ENCODE results near the gene CNGA1.
"Not testable (repeated sequence)": the region's sequence is repeated elsewhere in the genome, so short reads cannot be mapped to it uniquely, and the experiment has no call there.

CNGA1 gene

DNA sequence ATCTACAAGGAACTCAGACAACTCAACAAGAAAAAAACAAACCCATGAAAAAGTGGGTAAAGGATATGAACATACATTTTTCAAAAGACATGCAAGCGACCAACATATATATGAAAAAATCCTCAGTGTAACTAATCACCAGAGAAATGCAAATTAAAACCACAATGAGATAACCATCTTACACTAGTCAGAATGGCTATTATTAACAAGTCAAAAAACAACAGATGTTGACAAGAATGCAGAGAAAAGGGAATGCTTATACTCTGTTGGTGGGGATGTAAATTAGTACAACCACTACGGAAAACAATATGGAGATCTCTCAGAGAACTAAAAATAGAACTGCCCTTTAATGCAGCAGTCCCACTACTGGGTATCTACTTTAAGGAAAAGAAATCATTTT, 12.2 kb upstream of the CNGA1 start:
- DNase-seq: no peak

DNA sequence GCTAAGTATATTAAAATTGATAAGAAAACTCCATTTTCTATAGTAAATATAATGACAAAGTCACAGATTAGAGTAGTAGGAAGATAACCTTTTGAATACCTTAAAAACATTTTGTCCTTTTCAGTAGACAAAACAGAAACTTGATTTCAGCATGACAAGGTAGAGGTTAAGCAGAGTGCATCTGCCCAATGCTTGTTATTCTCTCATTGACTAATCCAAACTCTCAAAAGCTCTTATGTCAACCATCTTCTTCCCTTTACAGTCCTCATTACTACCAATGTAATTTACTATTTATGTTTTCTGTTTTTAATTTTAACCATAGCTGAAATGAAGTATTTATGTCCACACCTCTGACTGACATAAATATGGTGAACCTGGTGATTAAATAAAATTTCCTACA, 11.2 kb upstream of the CNGA1 start:
- no peak for DNase-seq

DNA sequence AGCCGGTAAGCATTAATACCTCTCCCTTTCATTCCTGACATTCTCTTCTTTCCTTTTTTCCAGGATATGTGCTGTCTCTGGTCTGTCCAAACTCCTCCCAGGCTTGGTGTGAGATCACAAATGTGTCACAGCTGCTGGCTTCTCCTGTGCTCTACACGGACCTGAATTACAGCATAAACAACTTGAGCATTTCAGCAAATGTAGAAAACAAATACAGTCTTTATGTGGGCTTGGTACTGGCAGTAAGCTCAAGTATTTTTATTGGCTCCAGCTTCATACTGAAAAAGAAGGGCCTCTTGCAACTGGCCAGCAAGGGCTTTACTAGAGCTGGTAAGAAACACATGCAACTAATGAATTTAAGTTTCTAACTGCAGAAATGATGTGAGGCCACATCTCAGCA, 8.5 kb upstream of the CNGA1 start:
- DNase-seq: no peak

DNA sequence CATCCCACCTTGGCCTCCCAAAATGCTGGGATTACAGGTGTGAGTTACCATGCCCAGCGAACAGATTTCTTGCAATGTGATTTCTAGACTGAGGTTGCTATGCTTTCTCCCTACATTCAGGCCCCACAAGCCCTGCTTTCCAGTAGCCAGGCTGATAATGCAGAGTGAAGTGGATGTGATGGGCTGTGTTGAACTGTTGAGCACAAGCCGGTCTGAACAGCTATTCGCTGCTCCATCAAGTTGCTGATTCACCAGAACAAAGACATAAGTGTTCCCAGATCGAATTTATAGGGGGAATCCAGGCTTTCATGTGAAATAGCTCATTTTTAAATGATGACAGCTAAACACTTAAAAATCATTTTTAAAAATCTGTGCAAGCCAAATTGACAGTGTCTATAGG, 8.0 kb upstream of the CNGA1 start:
- no peak for DNase-seq

DNA sequence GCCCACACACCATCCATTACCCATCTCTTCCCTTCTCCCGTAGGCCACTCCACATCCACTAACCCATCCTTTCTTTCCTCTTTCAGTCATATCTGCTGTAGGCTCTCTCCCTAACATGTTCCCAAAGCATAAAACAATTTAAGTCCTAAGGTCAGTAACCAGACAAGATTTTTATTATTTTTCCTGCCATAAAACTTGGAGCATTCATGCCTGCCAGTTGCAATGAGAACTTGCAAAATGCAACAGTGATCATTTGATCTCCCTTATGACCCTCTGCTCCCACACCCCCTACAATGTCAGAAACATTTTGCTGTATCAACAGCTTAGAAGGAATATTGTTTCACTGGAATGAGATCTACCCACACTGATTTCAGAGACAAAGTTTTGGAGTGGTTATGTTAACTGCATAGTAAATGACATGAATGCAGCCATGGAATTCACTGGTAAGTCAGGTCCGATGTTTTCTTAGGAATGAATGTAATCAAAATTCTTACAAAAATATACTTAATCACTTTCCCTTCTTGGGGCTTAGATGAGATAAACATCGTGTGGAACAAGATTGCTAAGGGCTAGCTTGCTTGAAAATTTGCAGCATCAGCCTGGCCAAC, 5.8 kb upstream of the CNGA1 start:
- no peak for DNase-seq

DNA sequence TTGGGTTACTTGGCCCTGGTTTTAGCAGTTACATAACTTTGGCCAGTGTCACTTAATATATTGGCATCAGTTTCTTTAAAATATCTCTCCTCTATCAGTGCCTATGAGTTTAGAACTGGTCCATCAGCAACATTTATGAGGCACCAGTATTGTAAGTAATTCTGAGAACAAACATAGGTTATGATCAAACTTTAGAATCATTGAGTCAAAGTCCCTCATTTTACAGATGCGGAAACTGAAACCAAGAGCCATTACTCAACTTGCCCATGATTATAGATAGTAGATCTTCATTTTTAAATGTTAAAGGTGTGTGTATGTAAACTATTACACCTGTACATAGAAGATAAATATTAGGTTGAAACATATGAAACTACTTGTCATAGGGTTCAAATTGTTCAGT, 4.6 kb upstream of the CNGA1 start:
- DNase-seq: no peak

DNA sequence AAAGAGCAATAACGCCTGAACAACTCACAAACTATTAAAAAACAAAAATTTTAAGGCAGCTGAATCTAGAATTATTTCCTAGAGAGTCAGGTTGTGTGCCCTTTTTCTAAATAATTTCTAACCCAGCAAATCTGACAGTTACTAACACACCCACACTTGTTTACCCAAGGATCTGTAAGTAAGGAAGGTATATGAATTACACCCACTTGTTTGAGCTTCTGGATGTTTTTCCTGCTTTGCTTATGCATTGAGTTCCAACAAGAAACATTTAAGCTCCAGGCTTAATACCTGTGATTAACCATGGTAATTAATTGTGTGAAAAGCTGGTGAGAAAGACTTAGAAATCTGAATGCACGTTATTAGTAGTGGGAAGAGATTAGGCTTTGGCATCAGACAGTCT, 1.6 kb upstream of the CNGA1 start:
- no peak for DNase-seq

DNA sequence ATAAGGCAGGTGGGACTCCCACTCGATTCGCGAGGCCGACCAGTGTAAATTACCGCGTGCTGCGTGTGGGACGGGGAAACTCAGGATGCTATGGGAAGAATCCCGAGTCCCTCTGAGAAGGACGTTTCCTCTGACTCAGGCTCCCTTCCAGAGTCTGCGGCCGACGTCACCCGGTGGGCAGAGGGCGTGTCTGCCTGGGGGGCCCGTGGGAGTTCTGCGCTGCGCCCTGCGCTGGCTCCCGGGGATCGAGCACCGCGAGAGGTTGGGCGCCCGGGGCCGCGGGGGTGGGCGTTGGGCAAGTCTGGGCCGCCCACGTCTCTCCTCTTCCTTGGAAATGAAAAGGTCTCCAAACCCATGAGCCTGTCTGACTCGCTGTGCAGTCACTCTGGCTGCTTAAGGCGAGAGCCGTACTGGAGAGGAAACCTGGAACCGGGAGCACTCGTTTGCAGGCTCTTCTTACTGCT, 659 bp upstream of the CNGA1 start:
- DNase-seq: no peak

DNA sequence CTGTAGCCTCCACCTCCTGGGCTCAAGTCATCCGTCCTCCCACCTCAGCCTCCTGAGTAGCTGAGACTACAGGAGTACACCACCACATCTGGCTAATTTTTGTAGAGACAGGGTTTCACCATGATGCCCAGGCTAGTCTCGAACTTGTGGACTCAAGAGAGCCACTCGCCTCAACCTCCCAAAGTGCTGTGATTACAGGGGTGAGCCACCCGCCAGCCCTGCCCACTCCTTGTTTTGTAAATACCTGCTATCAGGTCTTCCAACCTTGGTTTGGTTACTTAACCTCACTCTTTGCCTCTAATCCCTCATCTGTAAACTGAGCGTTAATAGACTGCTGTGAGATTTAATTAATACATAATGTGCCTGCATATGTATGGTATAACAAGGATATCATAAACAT, 803 bp downstream of the CNGA1 start:
- DNase-seq: no peak

DNA sequence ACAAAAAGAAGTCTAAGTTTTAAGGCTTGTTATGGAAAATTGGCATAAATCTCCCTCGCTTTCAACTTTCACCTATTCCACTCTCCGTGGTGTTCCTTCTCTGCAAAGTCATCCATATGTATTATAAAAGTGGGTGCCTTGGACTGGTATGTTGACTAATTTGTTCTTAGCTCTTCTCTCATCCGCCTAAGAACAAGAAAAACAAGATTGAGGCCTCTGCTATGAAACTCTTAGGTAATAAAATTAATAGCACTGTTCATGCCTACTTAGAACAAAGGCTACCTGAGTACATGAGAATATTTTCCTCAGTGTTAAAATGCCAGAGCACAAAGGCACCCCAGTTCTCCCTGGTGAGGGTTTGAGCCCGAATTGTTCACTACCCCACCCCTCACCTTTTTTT, 1.3 kb downstream of the CNGA1 start:
- no peak for DNase-seq

DNA sequence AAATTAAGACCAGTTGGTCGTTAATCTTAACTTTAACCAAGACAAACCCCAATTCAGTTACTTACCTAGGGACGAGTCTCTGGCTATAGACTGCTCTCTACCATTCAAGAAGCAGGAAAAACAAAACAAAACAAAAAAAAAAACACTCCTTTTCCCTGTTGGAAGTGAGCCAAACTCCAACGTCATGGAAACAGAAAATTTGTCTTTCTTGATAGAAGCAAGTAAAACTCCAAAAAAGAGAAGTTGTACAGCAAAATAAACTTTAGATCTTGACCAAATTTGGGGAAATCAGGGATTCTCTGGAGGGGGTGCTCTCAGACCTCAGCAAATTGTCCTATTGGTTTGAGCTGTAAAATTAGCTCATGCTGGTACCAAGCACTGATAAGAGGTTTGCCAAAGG, 3.7 kb downstream of the CNGA1 start:
- no peak for DNase-seq

DNA sequence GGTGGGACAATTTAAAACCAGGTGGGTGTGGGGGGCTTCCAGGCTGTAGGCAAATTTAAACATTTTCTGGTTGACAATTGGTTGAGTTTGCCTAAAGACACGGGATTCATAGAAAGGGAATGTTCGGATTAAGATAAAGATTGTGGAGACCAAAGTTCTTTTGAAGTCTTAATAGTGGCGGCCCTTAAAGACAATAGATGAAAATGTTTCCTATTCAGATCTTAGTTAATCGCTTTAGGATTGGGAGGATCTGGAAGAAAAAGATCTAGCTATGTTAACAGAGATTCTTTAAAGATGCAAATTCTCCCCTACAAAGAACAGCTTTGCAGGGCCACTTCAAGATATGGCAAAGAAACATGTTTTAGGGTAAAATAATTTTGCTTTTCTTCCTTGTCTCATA, 4.8 kb downstream of the CNGA1 start:
- DNase-seq: no peak

DNA sequence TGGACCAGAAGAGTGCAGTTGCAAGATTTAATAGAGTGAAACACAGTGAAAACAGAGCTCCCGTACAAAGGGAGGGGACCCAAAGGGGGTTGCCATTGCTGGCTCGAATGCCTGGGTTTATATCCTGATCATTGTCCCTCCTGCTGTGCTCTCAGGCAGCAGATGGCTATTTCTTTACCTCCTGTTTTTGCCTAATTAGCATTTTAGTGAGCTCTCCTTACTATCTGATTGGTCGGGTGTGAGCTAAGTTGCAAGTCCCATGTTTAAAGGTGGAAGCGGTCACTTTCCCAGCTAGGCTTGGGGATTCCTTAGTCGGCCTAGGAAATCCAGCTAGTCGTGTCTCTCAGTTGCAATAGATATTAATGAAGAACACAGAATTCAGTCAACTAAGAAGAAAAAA, 5.6 kb downstream of the CNGA1 start:
- not testable (repeated sequence) for DNase-seq

DNA sequence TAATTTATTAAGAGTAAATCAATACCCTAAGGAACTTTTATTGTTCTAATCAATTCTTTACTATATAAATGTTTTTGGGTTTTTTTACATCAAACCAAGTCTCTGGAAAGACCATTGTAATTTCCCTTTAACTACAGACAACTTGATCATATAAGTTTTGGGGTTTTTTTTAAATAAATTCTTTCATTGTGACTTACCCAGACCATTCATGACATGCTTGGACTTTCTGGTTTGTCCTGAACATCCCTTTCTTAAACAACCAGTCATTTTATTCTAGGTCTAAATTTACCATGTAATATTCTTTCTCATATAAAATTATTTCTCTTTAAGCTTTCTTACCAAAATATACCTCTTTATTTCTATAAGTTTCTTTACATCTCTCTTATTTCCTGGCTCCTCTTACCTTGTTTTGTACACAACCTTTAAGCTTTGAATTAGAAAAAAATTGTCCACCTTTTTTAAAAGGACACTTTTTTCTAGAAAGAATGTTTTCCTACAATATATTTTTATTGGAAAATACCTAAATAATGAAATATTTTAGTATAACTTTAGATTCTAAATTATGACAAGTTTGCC, 8.4 kb downstream of the CNGA1 start:
- DNase-seq: no peak

DNA sequence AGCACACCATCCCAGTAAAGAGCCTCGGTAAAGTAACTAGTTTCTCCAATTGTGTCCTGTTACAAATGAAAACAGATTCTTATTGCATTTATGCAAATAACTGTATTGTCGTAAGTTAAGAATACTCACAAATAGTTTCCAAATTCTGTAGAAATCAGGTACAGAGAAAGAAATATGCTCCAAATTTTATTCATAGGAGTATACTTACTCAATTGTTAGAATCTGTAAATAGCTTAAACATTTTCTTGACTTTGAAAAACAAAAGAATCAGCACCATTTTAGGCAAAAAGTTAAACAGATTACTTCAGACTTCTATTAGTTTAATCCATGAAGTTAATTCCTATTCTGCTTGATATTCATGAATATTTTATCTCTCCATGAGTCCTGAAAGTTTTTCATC, 10.7 kb downstream of the CNGA1 start:
- no peak for DNase-seq

DNA sequence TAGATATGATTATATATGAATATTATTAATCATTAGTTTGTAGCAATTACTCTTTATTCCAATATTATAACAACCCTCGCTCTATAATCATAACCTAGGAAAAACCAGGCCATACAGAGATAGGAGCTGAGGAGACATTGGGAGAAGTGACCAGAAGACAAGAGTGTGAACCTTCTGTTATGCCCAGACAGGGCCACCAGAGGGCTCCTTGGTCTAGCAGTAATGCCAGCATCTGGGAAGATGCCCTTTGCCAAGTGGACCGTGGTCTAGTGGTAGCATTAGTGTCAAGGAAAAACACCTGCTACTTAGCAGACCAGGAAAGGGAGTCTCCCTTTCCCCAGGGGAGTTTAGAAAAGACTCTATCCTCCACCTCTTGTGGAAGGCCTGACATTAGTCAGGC, 12.9 kb downstream of the CNGA1 start:
- not testable (repeated sequence) for DNase-seq

DNA sequence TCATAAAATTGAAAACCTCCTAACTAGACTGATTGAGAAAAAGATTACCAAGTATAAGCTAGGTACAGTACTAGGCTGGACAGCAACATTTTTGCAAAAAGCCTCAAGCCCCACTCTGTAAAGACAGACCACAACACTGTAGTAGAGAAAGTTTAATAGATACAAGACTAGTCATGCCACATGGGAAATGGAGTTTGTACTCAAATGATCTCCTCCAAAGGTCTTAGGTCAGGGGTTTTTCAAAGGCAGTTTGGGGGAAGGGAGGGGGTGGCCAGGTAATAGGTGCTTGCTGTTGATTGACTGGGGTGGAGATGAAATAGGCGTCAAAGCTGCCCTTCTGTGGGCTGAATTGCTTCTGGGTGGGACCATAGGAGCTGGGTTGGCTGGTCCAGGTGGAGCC, 14.2 kb downstream of the CNGA1 start:
- no peak for DNase-seq

DNA sequence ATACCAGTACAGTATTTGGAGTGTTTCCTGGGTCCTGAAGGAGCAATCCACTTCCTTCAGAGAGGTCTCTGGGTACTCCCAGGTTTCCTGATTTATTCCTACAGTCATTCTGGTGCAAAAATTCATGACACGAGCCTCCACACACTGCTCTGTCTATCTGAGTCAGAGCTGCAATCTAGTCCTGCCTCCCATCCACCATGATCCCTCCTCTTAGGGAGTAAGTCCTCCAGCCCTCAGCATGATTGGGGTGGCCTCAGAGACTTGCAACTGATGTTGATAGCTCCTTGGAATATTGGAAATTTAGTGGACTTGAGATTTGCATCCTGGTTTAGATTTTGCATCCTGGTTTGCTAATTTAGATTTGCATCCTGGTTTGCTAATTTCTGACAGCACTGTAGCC, 20.5 kb downstream of the CNGA1 start:
- no peak for DNase-seq

DNA sequence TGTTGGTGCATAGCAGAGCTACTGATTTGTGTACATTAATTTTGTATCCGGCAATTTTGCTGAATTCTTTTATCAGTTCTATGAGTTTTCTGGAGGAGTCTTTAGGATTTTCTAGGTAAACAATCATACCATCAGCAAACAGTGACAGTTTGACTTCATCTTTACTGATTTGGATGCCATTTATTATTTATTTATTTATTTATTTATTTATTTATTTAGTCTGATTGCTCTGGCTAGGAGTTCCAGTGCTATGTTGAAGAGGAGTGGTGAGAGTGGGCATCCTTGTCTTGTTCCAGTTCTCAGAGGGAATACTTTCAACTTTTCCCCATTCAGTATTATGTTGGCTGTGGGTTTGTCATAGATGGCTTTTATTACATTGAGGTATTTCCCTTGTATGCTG, 24.0 kb downstream of the CNGA1 start:
- DNase-seq: not testable (repeated sequence)

DNA sequence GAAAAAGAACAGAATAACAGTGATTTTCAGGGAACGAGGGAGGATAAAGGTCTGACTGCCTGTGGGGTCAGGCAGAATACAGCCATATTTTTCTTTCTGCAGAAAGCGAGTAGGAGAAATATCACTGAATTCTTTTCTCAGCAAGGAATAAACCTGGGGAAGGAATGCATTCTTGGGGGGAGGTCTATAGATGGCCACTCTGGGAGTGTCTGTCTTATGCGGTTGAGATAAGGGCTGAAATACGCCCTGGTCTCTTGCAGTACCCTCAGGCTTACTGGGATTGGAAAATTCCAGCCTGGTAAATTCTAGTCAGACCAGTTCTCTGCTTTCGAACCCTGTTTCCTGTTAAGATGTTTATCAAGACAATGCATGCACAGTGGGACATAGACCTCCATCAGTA, 26.3 kb downstream of the CNGA1 start:
- no peak for DNase-seq

DNA sequence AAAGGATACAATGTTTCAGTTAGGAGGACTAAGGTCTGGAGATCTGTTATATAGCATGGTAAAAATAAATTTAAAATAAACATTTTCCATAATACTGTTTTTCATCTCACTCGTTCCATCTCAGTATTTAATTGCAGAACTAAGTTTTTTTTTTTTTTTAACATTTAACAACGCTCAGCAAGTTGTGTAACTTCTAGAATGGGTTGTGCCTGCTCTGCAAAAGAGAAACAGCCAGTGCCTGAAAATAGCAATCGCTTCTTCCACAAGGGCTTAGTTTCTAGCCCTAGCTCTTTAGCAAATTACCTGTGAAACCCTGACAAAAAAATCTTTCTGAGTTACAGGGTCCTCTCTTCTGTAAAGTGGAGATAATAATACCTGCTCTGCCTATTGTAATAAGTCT, 41.9 kb downstream of the CNGA1 start:
- no peak for DNase-seq

DNA sequence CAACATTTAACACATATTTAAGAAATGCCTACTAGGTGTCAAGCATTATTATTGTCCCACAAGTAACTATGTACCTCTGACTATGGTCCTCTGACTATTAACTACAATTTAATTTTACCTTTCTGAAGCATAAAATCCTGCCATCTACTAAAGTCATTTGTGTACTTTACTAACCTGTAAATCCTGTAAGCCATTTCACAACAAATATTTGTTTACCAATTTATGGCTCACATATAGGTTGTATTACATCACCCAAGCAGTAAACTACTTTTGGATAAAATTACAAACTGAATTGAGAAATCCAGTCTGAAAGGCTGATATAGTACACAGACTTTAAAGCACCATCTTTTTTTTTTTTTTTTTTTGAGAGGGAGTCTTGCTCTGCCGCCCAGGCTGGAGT, 43.8 kb downstream of the CNGA1 start:
- no peak for DNase-seq

DNA sequence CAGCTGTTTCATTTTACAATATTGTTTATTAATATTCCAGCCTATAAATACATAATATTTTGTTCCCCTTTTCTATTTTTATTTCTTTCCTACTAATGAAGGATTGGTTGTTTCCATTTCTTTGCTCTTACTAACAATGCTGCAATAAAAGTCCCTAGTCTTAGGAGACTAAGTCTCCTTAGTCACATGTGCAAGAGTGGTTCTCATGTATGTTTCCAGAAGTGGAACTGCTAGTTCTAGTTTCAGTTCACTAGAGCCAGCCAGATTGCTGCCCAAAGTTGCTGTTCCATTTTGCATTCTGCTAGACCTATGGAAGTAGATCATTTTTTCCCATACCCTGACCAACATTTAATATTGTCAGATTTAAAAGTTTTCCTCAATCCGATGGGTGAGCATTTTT, 44.3 kb downstream of the CNGA1 start:
- no peak for DNase-seq

DNA sequence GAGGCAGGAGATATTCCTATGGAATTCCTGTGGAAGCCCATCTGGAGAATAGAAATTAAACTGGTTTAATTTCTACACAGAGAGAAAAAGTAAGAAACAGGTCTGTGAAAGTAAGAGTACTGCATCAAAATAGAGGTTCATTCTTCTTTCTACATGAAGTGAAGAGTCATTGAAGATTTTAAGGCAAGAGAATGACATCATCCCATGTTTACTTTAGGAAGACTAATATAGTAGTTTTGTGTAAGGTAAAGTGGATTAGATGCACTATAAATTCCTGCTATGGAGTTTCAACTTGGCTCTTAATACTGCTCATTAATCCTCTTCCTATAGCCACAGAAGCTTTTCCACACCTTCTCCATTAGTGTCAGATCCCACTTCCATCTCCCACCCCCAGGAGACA, 47.6 kb downstream of the CNGA1 start:
- DNase-seq: no peak

DNA sequence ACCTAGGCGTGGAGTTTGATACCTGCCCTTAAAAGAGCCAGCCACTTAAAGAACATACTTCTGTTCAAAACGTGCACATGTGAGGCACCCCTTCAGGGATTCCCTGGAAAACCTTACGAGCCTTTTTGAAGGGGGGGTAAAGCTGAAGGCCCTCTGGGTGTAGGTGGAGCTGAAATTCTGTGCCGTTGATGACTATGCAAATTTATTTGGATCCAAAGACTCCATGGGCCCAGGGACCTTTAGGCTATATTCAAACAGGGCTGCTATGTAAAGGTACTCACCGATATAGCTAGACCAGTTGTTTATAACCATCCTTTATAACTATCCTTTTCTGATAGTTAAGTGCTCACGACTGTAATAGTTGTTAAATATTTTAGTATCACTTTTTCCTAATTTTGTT, 61.8 kb downstream of the CNGA1 start:
- DNase-seq: no peak

DNA sequence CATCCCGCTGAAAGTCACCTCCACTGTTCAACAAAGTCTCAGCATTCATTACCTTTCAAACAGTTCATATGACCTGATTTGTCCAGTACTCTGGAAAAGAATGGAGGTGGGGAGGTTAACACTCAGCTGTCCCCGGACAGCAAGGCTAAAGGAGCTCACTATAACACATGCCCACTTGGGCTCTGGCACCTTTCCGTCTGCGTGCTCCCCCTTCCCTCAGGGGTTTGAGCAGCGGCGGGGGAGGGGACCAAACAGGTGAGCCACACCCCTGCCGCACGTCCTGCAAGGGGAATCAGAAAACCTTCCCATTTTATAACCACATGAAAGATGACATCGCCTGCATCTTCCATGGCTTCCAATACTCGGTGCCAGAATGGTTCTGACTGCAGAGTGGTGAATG, 62.2 kb downstream of the CNGA1 start:
- DNase-seq: no peak

Measured in DMS 273 treated with DMSO at 0.1 percent for 48 hours (cell line).